Kidney epithelial cell (primary cell): ENCODE measurements around the gene SLC12A3. TPM values are rescaled to one million over a fixed set of nuclear protein-coding genes. Genes with fewer than 3 reads are reported as not detected.
"Not testable (repeated sequence)": the region's sequence is repeated elsewhere in the genome, so short reads cannot be mapped to it uniquely, and the experiment has no call there.

Experiments
- DNase-seq: peaks from one replicate; pipeline ENCODE4 v3.0.0-alpha.2; 2010; ENCODE audit warnings: low read depth
- H3K27me3 ChIP-seq: 2 replicates; pipeline ENCODE4 v1.6.0; 2011; ENCODE audit warnings: low read length; ENCODE audit not compliant: control insufficient read depth, insufficient read depth
- H3K36me3 ChIP-seq: 2 replicates; pipeline ENCODE4 v1.5.1; 2011; ENCODE audit warnings: low read length; ENCODE audit not compliant: control insufficient read depth, insufficient read depth
- H3K4me3 ChIP-seq: 2 replicates; pipeline ENCODE4 v1.5.1; 2011; ENCODE audit warnings: low read depth, mild to moderate bottlenecking, control low read depth, low read length
- total RNA-seq: library from RNA; depleted of rRNA; stranded (reverse); fragments of >200 nt; gene quantifications from 2 replicates; pipeline ENCODE4 v1.2.3, GENCODE V29; 2015
- TF ChIP-seq, protein P1 (sequence below): IDR thresholded peaks from 2 replicates; pipeline ENCODE4 v1.5.1; 2011; ENCODE audit warnings: mild to moderate bottlenecking, moderate library complexity, low read length, control low read depth, inconsistent platforms; ENCODE audit not compliant: insufficient read depth, poor library complexity, severe bottlenecking

The SLC12A3 gene
- total RNA-seq, 1 donor from 2014 or later: 0.08 TPM

DNA sequence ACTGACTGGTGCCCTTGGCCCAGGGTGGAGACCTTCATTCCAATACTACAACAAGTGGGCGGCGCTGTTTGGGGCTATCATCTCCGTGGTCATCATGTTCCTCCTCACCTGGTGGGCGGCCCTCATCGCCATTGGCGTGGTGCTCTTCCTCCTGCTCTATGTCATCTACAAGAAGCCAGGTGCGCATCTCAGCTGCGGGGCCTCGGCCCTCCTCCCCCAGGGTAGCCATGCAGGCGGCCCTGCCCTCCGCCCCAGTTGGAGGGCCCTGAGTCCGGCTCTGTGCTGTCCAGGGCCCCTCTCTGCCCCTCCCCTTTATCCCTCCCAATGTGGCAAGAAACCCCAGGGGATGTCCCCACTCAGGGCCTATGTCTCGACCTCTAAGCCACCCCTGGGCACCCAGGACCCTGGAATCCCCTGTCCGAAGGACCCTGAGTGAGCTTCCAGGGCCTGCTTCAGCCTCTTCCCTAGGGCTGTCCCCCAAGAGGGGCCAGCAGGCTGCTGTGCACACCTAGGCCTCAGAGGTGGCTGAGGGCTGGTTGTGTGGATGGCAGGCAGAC, 19.1 kb downstream of the SLC12A3 start:
- H3K4me3 ChIP-seq: no peak overlapping the region
- TF ChIP-seq, protein P1, sequence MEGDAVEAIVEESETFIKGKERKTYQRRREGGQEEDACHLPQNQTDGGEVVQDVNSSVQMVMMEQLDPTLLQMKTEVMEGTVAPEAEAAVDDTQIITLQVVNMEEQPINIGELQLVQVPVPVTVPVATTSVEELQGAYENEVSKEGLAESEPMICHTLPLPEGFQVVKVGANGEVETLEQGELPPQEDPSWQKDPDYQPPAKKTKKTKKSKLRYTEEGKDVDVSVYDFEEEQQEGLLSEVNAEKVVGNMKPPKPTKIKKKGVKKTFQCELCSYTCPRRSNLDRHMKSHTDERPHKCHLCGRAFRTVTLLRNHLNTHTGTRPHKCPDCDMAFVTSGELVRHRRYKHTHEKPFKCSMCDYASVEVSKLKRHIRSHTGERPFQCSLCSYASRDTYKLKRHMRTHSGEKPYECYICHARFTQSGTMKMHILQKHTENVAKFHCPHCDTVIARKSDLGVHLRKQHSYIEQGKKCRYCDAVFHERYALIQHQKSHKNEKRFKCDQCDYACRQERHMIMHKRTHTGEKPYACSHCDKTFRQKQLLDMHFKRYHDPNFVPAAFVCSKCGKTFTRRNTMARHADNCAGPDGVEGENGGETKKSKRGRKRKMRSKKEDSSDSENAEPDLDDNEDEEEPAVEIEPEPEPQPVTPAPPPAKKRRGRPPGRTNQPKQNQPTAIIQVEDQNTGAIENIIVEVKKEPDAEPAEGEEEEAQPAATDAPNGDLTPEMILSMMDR: no peak
- no peak for DNase-seq
- no peaks in the 10 kb centered on the region for H3K27me3 ChIP-seq
- H3K36me3 ChIP-seq: no peaks in the 10 kb centered on the region

DNA sequence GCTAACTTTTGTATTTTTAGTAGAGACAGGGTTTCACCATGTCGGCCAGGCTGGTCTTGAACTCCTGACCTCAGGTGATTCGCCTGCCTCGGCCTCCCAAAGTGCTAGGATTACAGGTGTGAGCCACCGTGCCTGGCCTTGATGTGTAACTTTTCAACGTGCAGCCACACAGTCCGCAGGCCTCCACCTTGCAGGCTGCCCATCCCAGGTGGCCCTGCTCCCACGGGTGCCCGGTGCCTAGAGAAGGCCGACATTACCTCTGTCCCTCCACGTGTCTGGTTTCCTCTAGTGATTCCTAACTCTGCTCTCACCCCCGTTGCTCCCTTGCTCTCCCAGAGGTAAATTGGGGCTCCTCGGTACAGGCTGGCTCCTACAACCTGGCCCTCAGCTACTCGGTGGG, 19.9 kb downstream of the SLC12A3 start:
- H3K27me3 ChIP-seq, DNase-seq: not testable (repeated sequence)

DNA sequence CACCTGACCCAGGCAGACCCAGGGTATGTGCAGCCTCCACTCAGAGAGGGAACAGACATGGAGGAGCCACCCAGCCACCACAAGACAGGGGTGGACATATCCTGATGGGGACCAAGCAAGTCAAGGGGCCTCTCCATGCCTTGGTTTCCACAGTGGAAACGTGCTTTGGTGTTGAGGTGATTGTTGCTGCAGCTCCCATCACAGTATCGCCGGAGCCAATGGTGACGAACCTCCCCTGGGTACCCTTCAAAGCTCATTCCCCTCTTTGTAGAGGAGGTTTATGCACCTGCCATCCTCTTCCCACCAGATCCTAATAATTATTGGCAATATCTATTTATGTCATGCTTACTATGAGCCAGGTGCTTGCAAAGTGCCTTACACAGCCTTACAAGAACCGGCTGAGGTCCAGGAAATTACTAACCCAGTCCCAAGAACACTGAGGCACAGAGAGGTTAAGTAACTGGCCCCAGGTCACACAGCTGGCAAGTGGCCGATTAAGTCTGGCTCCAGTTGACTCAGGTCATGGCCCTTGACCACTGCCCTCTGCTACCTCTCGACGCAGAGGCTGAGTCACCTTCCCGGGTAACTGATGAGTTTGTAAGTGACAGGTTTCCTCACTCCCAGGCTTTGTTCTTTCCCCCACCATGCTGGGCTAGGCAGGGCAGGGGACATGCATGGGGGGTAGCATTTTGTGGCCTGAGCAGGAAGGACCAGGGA, 20.6 kb downstream of the SLC12A3 start:
- no peak for DNase-seq
- Histone ChIP-seq H3K36me3 (no peaks in the 10 kb centered on the region), H3K27me3 (no peaks in the 10 kb centered on the region), H3K4me3 (no peak overlapping the region)
- TF ChIP-seq, protein P1: no peak

More for the DNA sequence above, 19.9 kb downstream of the SLC12A3 start:
- H3K36me3 ChIP-seq, H3K4me3 ChIP-seq: not testable (repeated sequence)

DNA sequence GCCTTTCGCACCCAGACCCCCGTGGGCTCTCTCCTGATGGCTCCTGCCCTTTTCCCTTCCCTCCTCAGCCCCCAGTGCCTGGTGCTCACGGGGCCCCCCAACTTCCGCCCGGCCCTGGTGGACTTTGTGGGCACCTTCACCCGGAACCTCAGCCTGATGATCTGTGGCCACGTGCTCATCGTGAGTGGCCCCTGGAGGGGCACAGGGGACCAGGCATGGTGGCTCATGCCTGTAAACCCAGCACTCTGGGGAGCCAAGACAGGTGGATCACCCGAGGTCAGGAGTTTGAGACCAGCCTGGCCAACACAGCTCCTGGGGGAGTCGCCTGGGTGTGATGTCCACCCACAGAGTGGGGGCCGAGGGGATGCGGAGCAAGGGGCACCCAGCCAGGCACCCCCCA, 21.3 kb downstream of the SLC12A3 start:
- Histone ChIP-seq H3K36me3 (no peaks in the 10 kb centered on the region), H3K4me3 (no peak overlapping the region), H3K27me3 (no peaks in the 10 kb centered on the region)
- DNase-seq: no peak
- TF ChIP-seq, protein P1: no peak

DNA sequence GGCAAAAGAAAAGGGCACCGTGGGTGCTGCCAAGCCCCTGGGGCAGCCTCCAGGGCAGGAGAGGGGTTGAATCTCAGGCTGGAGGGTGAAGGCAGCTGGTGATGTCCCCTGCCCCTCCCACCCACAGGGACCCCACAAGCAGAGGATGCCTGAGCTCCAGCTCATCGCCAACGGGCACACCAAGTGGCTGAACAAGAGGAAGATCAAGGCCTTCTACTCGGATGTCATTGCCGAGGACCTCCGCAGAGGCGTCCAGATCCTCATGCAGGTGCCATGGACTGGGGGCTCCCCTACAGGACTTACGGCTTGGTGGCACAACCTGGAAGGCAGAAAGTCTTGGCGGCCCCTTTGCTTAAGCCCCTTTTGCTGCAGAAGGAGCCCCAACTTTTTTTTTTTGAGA, 21.8 kb downstream of the SLC12A3 start:
- DNase-seq: no peak
- H3K36me3 ChIP-seq: no peaks in the 10 kb centered on the region
- no peaks in the 10 kb centered on the region for H3K27me3 ChIP-seq
- no peak overlapping the region for H3K4me3 ChIP-seq
- TF ChIP-seq, protein P1: no peak

DNA sequence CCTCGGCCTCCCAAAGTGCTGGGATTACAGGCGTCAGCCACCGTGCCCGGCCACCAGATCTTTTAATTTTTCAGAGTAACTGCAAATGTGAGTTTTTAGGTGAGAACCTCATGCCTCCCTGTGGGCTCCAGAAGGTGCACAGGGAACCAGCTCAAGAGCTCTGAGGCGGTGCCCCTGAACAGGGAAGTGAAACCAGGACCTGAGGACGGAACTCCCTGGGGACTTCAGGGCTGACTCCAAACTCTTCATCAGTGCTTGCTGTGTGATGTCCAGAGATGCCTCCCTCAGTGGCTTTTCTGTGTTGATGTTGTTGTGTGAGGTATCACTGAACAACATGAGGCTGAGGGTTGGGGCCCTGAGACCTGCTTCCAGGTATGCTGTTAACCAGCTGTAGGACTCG, 23.8 kb downstream of the SLC12A3 start:
- no peaks in the 10 kb centered on the region for H3K27me3 ChIP-seq
- TF ChIP-seq, protein P1: no peak
- no peak for DNase-seq
- H3K4me3 ChIP-seq: no peak overlapping the region
- H3K36me3 ChIP-seq: no peaks in the 10 kb centered on the region
